HG03342 (cell line): ENCODE measurements around the gene CAMTA1.

Experiments used
- ATAC-seq: cut with Tn5 transposase; IDR thresholded peaks from one replicate; pipeline ENCODE4 v1.9.1; 2021; ENCODE audit warnings: mild to moderate bottlenecking, moderate library complexity; ENCODE audit not compliant: unreplicated experiment

The CAMTA1 gene

GRCh38 chr1:7388488-7389185 lies 603.4 kb downstream of the CAMTA1 start:
- no peak for ATAC-seq

- ATAC-seq, result no peak
Measured at GRCh38 chr1:7389201-7389905, 604.1 kb downstream of the CAMTA1 start.

DNA sequence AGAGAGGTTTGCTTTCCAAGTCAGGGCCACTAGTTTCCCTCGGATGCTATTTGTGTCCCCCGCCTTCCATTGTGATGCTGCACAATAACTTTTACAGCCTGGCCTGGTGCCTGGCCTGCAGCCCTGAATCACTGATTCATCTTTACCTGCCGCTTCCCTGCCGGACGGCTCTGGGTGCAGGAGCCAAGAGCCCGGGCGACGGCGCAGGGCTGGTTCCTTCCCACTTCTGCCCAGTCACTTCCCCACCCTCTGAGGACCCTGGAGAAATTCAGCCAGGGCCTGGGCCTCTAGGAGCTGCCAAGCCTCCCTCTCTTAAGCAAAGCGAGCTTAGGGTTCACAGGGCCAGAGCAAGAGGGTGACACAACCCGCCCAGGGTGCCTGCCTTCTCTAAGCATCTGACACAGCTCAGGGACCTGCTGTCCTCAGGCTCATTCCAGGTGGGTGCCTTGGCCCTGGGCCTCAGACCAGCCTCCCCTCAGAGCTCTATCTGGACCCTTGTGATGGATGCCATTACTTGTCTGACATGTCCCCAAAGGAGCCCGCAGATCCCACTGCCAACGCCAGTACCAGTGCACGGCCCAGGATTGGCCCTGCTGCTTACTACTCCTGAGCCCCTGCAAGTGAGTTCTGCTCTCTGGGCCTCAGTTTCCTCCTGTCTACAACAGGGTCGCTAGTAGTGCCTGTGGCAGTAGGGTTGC lies 604.8 kb downstream of the CAMTA1 start:
- ATAC-seq, result no peak

DNA sequence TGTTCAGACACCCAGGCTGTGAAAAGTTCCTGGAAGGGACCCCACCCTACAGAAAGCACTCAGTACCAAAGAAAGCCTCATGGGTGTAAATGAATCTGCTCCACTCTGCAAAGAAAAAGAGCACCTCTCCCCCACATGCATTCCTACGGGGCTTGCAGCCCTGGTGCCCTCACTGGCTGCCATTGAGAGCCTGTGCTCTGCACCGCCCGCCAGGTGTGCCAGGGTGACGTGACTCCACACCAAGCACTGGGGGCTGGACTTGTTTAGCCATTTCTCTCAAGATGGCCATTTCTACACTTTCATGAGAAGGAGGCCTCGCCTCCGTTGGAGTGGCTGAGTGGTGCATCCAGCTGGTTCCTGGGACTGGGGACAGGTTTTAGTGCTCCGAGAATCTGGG lies 605.3 kb downstream of the CAMTA1 start:
- ATAC-seq, result no peak

- ATAC-seq, result no peak
Measured at GRCh38 chr1:7393136-7393535, 607.9 kb downstream of the CAMTA1 start.

GRCh38 chr1:7395251-7395650 lies 610.0 kb downstream of the CAMTA1 start:
- no peak for ATAC-seq

- no peak for ATAC-seq
Measured at GRCh38 chr1:7398982-7399381, 613.7 kb downstream of the CAMTA1 start.

GRCh38 chr1:7399514-7400125 lies 614.4 kb downstream of the CAMTA1 start:
- no peak for ATAC-seq

DNA sequence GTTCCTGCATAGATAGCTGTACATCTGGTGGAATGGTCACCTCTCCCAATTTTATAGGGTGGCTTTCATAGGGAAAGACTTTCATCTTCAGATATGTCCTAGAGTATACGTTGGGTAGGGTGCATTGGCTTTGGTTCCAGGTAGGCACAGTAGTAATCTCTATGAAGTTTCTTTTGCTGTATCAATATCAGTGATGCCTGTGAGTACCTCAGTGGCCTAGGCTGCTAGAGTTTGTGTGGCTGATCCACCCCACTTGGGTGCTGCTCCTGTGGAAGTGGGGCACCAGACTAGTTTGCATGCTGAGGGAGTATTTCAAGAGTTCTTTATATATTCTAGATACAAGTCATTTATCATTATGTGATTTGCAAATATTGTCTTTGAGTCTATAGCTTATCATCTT lies 615.3 kb downstream of the CAMTA1 start:
- ATAC-seq, result no peak

DNA sequence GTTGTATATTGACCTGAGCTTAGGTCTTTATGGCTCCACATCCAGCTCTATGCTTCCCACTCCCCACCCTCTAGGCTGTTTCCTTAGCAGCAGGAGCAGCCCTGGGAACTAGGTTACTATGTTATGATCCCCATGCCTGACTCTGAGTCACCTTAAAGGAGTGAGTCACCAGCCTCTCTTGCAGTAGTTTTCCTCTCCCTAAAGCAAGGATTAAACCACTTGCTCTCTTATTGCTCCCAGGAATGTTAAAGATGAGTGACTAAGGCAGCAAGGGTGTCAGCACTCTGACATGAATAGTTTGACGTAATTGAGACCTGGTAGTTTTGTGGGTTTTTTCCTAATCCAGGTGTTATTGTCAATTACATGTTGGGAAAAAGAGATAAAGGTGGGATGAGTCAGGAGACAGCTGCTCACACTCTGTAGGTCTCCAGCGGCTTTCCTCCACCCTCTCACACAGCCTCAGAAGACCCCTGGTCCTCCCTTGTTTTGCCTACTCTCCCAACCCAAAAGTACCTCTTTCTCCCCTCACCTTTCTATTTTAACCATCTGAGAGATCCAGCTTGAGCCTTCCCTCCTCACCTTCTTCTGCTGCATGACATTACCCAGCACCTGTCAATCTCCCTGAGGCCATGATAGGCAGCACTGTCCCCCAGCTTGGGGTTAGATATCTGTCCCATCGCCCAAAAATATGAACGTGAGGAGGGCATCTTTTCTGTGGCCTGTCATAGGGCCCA lies 616.7 kb downstream of the CAMTA1 start:
- ATAC-seq, result no peak

GRCh38 chr1:7402548-7402850 lies 617.2 kb downstream of the CAMTA1 start:
- no peak for ATAC-seq

- no peak for ATAC-seq
Measured at GRCh38 chr1:7403265-7404045, 618.2 kb downstream of the CAMTA1 start.

DNA sequence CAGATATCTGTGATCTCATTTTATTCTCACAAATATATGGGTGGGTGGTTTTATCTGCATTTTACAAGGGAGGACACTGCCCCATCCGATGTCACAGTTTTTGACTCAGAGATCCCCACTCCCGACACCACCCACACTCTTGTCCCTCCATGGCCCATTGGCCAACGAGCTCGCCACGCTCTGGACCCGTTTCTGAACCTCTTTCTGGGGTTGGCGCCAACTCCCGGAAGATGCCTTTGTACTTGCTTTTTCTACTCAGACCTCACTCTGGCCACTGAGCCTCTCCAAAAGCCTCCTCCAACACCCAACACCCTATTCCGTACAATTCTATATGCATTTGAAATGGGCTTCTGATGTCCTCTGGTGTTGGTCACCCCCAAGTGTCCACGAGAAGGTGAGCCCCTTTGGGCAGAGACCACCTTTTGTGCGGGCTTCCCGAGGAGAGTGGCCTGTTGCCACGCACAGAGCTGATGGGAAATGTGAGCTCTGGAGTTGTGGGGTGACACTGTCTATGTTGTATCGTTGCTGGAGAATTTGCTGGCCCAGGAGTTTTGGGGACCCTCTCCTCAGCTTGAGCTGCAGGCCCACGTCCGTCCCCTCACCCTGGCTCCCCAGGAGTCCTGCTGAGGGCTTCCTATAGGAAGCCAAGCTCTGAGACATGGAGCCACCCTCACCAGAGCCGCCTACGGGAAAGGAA lies 618.9 kb downstream of the CAMTA1 start:
- no peak for ATAC-seq

DNA sequence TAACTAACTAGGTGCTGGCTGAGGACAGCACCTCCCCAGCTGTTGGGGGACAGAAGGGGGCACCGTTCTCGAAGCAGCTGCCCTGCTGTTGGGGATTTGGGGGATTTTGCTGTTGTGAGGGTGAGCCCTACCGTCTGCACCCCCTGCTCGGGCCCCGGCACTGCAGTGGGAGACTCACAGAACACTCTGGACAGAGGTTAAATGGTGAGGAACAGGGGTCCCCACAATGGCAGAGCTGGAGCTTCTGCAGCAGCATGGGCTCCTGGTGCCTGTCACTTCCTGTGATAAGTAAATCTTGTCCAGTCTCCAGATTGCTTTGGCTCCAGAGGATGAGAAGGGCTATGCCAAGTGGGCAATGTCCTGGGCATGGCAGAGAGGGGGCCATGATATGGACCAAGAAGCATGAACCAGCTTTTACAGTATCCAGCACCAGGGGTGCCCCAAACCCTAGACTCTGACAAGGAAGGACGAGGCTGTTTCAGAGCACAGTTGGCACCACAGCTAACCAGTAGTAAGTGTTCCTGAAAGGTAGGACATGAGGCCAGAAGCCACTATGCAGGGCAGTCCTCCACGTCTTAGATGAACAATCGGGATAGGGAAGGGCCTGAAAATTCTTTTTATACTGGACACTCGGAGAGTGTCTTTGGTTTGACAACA lies 620.7 kb downstream of the CAMTA1 start:
- ATAC-seq, result no peak

DNA sequence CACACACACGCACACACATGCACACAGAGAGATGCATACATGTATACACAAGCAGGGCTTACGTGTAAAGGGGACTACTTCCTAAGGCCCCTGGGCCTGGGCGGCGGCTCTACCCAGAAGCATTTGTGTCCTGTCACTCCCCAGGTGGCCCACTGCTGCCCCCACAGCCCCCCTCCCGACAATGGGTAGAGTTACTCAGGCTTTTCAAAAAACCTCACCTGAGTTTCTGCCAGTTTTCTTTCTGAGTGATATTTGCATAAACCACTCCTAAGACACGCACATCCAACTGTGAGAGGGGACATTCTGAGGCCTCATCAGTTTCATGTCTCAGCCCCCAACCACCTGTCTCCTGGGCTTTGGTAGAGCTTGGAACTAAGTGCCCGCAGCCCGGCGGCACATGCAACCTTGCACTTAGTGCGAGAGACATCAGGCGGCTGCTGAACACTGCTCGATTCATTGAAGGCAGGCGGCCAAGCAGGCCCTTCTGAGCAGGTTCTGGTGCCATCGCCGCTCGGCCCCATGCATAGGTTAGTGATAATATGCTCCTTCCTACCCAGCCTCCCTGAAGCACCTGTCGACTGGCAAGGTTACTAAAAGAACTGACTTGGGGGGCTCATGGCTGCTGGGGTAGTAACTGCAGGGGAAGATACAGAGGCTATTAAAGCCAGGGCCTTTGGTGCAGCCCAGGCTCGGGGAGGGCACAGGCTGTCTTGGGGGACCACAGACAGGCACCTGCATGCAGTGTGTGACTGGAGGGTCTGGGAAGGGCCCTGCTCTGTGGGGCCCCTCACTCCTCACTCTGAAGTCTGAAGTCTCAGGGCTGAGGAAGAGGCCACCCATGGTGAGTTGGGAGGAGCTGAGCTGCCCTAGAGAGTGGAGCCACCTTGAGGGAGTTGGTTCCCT lies 621.6 kb downstream of the CAMTA1 start:
- no peak for ATAC-seq

DNA sequence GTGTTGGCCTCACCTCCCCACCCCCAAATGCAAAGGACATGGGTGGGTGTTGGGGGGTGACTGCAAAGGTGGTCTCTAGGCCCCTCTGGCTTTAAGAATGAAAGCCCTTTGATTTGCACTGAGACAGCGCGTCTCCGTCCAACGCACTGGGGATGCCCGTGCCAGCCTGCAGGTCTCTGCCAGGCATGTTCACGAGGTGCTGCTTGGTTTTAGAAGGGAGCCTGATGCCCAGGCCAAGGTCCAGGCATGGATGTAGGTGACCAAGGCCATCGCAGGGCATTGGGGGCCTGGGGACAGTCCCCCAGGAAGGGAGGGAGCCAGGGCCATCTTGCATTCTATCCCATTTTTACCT lies 622.3 kb downstream of the CAMTA1 start:
- ATAC-seq, result no peak

DNA sequence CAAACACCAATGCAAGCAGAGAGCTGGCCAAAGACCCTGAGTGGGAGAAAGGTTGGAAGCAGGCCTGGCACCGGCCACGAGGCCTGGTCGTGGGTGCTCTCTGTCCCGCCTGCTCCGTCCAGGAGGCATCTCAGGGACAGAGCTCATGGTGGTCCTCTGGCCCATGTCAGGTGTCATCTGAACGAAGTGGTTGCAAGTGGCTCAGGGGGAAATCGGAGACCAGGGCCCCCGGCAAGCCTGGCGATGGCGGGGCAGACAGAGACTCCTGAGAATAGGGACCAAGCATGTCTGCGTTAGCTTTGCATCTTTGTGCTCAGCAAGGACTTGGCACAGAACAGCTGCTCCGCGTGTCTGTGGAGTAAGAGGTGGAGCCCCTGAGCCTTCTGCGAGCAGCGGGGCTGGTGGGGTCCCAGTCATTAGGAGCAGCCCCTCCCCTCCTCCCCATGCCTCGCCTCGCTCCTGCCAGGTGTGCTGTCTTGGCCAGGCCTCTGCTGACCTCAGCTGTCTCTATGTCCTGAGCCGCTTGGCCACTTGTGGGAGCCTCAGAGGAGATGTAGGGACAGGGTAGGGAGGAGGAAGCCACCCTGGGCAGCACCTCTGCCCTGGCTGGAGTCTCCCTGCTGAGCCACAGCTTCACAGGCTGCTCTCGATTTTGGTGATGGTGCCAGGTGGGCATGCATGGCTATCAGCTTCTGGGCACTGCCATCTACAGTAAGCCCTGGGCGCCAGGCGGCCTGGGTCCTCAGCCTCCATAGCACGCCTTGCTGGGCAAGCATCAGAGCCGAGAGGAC lies 622.9 kb downstream of the CAMTA1 start:
- ATAC-seq, result no peak

DNA sequence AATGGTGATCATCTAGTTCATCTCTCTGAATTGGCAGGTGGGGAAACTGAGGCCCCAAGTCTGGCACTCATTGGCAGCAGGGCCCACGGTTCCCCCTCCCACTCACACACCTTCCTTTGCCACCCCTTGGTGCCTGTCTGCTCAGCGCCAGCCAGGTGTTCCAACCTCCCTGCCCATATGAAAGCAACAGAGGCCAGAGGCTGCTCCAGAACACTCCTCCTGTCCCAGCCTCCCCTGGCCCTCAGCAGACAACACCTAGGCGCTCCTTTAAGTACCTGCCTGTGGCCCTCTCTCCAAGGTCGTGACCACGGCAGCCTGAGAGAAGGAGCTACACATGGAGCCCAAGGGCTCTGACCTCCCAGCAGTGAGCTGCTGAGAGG lies 623.5 kb downstream of the CAMTA1 start:
- ATAC-seq, result no peak
